ENCODE results near the gene MPO.

DNA sequence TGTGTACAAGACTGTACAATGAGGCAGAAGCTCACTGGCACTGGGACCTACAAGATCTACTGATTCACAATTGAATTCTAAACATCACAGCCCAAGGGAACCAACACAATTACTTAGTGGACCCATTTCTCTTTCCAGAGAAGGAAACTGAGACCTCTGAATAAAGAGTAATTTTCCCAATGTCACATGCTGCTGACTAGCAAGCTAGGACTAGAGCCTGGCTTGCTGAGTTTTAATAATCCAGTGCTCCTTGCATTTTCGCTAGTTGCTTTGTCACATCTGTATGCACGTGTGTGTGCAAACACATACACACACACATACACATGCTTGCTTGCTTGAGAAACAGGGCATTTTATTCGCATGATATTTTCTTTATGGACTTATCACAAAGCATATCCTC is 46.2 kb downstream of the MPO start:
- no peak for TF ChIP-seq BCL11A (IDR thresholded peaks at IDR 0.05; ENCODE audit: low read depth in 2 of 2, low read length in 2 of 2)
- TF ChIP-seq, protein P1, sequence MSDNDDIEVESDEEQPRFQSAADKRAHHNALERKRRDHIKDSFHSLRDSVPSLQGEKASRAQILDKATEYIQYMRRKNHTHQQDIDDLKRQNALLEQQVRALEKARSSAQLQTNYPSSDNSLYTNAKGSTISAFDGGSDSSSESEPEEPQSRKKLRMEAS (IDR thresholded peaks at IDR 0.05) = no peak
- TF ChIP-seq RBBP5 (IDR thresholded peaks at IDR 0.05; ENCODE audit: borderline replicate concordance, low read depth, low read length) = no peak
- TF ChIP-seq, protein P2, sequence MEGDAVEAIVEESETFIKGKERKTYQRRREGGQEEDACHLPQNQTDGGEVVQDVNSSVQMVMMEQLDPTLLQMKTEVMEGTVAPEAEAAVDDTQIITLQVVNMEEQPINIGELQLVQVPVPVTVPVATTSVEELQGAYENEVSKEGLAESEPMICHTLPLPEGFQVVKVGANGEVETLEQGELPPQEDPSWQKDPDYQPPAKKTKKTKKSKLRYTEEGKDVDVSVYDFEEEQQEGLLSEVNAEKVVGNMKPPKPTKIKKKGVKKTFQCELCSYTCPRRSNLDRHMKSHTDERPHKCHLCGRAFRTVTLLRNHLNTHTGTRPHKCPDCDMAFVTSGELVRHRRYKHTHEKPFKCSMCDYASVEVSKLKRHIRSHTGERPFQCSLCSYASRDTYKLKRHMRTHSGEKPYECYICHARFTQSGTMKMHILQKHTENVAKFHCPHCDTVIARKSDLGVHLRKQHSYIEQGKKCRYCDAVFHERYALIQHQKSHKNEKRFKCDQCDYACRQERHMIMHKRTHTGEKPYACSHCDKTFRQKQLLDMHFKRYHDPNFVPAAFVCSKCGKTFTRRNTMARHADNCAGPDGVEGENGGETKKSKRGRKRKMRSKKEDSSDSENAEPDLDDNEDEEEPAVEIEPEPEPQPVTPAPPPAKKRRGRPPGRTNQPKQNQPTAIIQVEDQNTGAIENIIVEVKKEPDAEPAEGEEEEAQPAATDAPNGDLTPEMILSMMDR (IDR thresholded peaks at IDR 0.05; ENCODE audit: control extremely low read depth in 1 of 3, insufficient read depth in 1 of 3, low read depth in 1 of 3, low read length in 3 of 3) = no peak
